Measurements from ENCODE around the gene FAHD1.
"Not testable (repeated sequence)": the region's sequence is repeated elsewhere in the genome, so short reads cannot be mapped to it uniquely, and the experiment has no call there.

Gene FAHD1

GRCh38 chr16:1791256-1791942 is 35.6 kb upstream of the FAHD1 start:
- TF ChIP-seq CTCF (IDR thresholded peaks at IDR 0.05; ENCODE audit: low read depth, low read length), result no peak
- H3K4me3 ChIP-seq (ENCODE audit: low read depth, low read length), result no peak overlapping the region

GRCh38 chr16:1791943-1792812 is 34.8 kb upstream of the FAHD1 start:
- TF ChIP-seq CTCF (IDR thresholded peaks at IDR 0.05; ENCODE audit: low read depth, low read length), result no peak
- no peak overlapping the region for H3K4me3 ChIP-seq (ENCODE audit: low read depth, low read length)

GRCh38 chr16:1792836-1793577 is 34.0 kb upstream of the FAHD1 start:
- no peak overlapping the region for H3K4me3 ChIP-seq (ENCODE audit: low read depth, low read length)
- no peak for TF ChIP-seq CTCF (IDR thresholded peaks at IDR 0.05; ENCODE audit: low read depth, low read length)

GRCh38 chr16:1793578-1794220 is 33.3 kb upstream of the FAHD1 start, which contains the start of gene IGFALS:
TSS of gene IGFALS (minus strand) at chr16:1793705. CDS start at chr16:1793652, 53 bp downstream.
- no peak within 1 kb of the TSS for H3K4me3 ChIP-seq (ENCODE audit: low read depth, low read length)
- no peak for TF ChIP-seq CTCF (IDR thresholded peaks at IDR 0.05; ENCODE audit: low read depth, low read length)

- no peak for TF ChIP-seq CTCF (IDR thresholded peaks at IDR 0.05; ENCODE audit: low read depth, low read length)
- no peak overlapping the region for H3K4me3 ChIP-seq (ENCODE audit: low read depth, low read length)
Observed at GRCh38 chr16:1794221-1794871, 32.7 kb upstream of the FAHD1 start.

GRCh38 chr16:1794908-1795666 is 31.9 kb upstream of the FAHD1 start:
- no peak for TF ChIP-seq CTCF (IDR thresholded peaks at IDR 0.05; ENCODE audit: low read depth, low read length)
- no peak overlapping the region for H3K4me3 ChIP-seq (ENCODE audit: low read depth, low read length)

- not testable (repeated sequence) for H3K4me3 ChIP-seq (ENCODE audit: low read depth, low read length)
Observed at GRCh38 chr16:1799263-1799662, 27.7 kb upstream of the FAHD1 start.

Measured in WI38 (cell line).